GM19452 (cell line): Measurements from ENCODE around the gene BLOC1S1.

Source experiments
- ATAC-seq: cut with Tn5 transposase; IDR thresholded peaks from one replicate; pipeline ENCODE4 v1.9.1; 2021; ENCODE audit not compliant: unreplicated experiment

Gene BLOC1S1

DNA sequence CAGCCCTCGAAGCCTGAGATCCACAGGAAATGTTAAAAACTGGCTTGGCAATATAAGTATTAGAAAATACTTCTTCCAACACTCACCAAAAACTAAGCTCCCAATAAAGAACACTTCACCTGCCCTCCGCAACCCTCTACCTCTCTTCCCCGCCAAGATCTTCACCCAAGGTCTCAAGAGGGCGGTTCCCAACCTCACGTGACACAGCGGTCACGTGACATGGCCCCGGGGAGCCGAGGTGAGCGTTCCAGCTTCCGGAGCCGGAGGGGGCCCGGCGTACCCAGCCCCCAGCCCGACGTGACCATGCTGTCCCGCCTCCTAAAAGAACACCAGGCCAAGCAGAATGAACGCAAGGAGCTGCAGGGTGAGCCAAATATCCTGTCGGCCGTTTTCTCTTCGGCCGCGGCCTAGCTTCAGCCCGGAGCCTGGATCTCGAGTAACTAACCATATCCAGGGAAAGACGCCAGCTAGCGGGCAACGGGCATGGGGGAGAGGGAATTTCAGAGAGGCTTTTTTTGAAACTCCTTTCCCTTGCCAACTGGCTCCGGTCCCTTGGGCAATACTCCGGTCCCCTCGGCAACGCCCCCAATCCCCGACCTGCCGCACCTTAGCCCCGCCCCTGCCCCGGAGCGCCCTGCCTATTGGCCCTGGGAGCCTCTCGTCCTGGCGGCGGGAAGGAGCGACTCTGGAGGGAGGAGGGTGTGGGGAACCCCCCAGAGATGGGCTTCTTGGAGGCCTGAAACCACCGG lies at the start of gene BLOC1S1:
BLOC1S1 (plus strand) TSS at position 214 of the 749 bp plus-strand sequence; CDS start at position 220, 6 bp downstream.
- peak; percentile 81 for ATAC-seq

DNA sequence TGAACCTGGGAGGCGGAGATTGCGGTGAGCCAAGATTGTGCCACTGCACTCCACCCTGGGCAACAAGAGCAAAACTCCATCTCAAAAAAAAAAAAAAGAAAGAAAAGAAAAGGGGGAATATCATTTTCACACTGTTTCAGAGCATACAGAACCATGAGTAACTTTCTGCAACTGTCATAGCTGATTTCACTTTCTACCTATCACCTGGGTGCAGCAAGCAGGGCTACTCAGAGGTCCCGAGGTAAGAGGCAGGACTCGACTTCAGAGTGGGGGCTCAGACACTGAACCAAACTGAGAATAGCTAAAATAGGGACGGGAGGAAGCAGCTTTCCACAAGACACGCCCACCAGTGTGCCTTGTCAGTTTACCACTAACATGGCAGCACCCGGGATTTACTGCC lies 49.3 kb upstream of the BLOC1S1 start:
- no peak for ATAC-seq

- no peak for ATAC-seq
Observed at GRCh38 chr12:55670276-55670675, 45.6 kb upstream of the BLOC1S1 start.

- no peak for ATAC-seq
Observed at GRCh38 chr12:55671746-55672145, 44.1 kb upstream of the BLOC1S1 start.

- ATAC-seq: peak; percentile 97
Observed at GRCh38 chr12:55673638-55674037, 42.2 kb upstream of the BLOC1S1 start.

GRCh38 chr12:55675666-55676065 lies 40.2 kb upstream of the BLOC1S1 start:
- ATAC-seq: no peak

DNA sequence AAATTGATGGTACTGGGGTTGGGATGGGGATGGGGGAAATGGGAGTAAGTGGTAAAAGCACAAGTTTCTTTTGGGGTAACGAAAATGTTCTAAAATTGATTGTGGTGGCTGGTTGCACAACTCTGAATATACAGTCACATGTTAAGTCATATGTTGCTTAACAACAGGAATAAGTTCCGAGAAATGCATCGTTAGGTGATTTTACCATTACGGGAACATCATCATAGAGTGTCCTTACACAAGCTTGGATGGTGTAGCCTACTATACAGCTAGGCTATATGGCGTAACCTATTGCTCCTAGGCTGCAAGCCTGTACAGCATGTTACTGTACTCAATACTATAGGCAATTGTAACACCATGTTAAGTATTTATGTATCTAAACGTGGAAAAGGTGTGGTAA lies 39.1 kb upstream of the BLOC1S1 start:
- no peak for ATAC-seq

GRCh38 chr12:55679691-55680090 lies 36.2 kb upstream of the BLOC1S1 start:
- no peak for ATAC-seq

DNA sequence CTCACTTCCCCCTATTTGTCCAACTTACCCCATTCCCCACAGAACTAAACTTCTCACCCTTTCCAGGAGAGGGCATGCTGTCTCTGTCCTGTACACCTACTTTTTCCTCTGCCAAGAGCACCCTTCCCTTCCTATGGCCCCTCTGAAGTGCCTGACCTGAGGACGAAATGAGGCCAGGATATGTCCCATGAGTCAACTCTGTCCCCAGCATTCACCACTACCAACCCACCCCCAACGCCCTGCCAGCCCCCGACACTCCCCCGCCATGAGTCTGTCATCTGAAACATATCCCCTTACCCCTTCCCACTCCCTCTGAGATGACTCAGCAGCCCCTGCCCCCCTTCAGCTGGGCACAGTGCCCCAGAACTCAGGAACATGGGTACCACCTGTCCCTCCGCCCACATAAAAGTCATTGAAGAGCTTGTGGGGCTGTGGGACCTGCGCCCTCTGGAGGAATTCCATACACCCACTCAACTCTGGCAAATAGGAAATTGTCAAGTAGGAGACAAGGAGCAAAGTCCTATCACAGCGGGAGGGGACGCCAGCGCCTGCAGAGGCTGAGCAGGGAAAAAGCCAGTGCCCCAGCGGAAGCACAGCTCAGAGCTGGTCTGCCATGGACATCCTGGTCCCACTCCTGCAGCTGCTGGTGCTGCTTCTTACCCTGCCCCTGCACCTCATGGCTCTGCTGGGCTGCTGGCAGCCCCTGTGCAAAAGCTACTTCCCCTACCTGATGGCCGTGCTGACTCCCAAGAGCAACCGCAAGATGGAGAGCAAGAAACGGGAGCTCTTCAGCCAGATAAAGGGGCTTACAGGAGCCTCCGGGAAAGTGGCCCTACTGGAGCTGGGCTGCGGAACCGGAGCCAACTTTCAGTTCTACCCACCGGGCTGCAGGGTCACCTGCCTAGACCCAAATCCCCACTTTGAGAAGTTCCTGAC lies 34.4 kb upstream of the BLOC1S1 start:
- ATAC-seq: no peak

DNA sequence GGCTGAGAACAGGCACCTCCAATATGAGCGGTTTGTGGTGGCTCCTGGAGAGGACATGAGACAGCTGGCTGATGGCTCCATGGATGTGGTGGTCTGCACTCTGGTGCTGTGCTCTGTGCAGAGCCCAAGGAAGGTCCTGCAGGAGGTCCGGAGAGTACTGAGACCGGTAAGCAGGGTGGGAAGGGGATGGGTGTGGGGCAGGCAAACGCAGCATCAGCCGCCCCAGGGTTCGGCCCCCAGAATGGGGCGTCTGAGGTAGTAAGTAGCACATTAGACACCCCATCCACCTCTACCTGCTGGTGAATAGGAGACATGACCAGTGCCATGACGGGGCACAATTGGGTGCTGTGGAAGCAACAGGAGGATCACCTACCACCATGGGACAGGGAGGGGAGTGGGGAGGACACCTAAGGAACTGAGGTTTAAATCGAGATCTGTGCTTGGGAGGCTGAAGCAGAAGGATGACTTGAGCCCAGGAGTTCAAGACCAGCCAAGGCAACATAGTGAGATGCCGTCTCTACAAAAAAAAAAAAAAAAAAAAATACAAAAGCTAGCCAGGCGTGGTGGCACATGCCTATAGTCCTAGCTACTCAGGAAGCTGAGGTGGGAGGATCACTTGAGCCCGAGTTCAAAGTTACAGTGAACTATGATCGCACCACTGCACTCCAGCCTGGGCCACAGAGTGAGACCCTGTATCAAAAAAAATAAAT lies 33.6 kb upstream of the BLOC1S1 start:
- no peak for ATAC-seq

DNA sequence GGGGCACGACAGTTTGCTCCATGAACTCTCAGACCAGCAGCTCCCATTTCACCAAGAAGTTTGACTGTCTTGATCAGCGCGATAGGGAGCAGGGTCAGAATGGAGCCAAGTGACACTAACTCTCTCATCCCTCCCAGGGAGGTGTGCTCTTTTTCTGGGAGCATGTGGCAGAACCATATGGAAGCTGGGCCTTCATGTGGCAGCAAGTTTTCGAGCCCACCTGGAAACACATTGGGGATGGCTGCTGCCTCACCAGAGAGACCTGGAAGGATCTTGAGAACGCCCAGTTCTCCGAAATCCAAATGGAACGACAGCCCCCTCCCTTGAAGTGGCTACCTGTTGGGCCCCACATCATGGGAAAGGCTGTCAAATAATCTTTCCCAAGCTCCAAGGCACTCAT lies 32.2 kb upstream of the BLOC1S1 start:
- ATAC-seq: no peak

DNA sequence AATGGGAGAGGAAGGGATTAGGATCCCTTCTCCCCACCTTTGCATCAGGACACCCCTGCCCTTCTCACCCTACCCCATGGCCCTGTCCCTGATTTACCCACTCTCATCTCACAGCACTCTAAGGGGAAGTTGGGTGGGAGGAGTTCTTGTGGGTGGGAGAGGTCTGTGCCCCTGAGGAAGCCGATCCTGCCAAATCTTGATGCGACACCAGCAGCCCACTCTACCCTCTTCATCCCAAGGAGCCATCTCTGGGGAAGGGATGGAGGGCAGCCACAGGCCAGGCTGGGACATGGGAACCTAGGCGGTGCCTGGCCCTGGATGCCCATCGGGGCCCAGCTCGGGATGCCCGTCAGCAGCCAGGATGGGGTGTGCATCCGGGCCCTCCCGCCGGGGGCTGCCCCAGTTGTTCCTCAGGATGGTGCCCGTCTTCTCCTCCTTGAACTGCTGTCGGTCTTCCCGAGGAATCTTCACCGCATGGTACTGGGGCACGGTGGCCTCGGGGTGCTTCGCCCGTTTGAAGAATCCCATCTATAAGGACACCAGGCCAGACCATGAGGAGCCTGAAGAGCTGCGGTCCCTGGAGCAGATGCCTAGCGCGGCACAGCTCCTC lies 31.0 kb upstream of the BLOC1S1 start:
- ATAC-seq: no peak

DNA sequence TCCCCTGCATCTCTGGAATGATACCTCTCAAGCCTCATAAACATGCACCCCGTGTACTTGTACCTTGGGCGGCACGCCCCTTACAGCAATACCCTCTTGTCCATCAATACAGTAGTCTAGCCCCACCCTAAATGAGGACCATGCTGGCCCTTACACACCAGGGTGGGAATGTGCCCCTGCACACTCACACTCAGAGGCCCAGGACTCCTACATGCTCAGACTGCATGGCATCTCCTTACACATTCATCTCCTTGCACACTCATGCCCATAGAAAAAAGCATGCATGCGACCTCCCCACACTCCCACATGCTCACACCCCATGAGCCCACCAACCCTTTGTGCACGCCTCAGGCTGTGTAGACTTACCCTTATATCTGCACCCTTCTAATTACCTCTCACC lies 30.2 kb upstream of the BLOC1S1 start:
- no peak for ATAC-seq

DNA sequence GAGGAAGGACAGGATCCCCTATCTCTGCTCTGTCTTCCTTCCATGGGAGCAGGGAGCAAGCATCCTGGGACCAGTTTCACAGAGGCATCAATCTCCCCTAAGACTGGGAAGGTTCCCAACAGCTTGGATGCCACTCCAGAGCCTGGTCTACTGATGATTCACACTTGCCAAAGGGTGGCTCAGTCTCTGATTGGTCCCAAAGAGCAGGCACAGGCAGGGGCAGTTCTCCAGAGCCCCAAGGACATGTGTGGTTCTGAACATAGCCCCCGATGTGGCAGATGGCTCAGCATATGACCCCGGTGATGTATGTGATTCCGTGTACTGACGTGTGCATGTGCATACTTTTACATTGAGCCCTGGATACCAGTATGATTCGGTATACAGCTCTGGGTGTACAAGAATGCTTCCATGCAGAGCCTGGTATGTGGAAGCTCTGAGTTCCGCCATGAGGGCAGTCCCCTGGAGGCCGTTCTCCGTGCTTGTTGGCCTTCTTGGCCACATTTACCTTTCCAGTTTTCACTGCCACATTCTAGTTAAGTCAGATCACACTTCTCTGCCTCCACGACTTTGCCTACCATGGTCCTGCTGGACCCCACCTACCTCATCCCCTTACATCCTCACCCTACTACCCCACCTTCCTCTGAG lies 29.4 kb upstream of the BLOC1S1 start:
- ATAC-seq: no peak

- ATAC-seq: peak; percentile 58
Observed at GRCh38 chr12:55687746-55688145, 28.1 kb upstream of the BLOC1S1 start.

DNA sequence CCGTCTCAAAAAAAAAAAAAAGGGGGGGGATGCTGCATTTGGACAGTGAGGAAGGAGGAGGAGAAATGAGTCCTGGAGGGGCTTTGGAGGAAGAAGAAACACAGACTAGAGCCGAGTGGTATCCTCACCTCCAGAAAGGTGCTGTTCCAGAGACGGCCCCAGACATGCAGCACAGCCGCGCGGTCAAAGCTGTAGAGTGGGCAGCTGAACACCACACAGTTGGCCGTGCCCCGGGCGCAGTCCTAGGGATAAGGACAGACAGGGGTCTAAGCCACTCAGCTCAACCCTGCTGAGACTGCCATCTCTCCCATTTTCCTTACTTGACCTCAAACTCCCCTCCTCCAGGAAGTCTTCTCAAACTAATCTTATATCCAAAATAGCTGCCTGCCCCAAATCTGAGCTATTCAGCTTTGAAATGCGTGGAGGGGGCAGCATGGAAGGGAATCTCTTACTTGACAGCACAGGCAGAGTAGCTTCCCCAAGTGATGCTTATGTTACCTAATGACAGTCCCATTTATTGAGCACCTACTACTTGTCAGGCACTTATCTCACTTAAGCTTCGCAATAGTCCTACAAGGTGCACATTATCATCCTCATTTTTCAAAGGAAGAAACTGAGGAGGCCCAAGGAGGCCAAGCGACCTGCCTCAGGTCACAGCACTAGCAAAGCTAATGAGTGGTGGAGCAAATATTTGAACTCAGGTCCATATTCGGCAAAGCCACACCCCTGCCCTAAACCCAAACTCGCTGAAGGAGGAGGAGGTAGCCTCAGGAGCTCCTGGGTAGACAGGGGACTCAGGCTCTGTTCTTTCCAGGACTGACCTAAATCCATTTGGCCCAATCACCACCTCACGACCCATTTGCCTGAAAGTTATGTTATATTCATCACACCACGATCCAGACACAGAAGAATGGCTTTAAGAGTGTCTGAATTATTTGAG lies 26.9 kb upstream of the BLOC1S1 start:
- ATAC-seq: no peak

- no peak for ATAC-seq
Observed at GRCh38 chr12:55692631-55693322, 23.1 kb upstream of the BLOC1S1 start.

DNA sequence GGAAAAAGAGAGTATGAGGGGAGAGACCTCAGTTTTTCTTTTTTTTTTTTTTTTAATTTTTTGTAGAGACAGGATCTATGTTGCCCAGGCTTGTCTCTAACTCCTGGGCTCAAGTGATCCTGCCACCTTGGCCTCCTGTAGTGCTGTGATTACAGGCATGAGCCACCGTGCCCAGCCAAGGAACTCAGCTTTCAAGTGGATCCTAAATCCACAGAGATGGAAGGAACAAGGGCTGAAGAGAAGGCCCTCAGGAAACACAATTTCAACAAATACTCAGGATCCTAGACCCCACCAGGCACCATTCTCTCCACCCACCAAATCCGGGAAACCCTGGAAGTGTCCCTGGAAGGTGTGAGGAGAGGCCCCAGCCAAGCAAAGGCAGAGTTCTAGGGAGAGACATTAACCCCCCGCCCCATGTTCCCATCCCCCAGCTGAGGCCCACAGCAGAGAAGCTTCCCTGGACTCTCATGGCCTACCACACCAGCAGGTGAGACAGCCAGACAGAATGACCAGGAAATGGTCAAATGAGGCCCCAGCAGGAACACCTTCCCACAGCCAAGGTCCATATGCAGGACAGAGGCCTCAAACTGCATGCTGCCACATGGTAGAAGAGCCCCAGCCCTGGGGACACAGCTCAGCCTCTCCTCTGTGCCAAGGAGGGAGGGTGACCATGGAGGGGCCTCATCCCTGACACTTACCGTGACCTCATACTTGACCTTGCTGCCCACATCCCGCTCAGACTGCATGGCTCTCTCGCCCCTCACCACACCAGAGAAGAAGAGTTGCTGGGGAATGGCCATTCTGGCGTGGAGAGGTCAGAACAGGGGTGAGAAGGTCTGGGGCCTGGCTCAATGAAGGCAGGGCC lies 22.3 kb upstream of the BLOC1S1 start:
- ATAC-seq: no peak
